Kidney epithelial cell (primary cell): ENCODE data around the gene PSD4. TPM values are rescaled to one million over a fixed set of nuclear protein-coding genes. Genes with fewer than 3 reads are reported as not detected.
A peak's percentile ranks its signal among the peaks of the same experiment; 100 is the strongest.

ENCODE experiments used
- DNase-seq: peaks from one replicate; pipeline ENCODE4 v3.0.0-alpha.2; 2010; ENCODE audit warnings: low read depth
- H3K27me3 ChIP-seq: 2 replicates; pipeline ENCODE4 v1.6.0; 2011; ENCODE audit warnings: low read length; ENCODE audit not compliant: control insufficient read depth, insufficient read depth
- H3K36me3 ChIP-seq: 2 replicates; pipeline ENCODE4 v1.5.1; 2011; ENCODE audit warnings: low read length; ENCODE audit not compliant: control insufficient read depth, insufficient read depth
- H3K4me3 ChIP-seq: 2 replicates; pipeline ENCODE4 v1.5.1; 2011; ENCODE audit warnings: low read depth, mild to moderate bottlenecking, control low read depth, low read length
- CTCF ChIP-seq: IDR thresholded peaks from 2 replicates; pipeline ENCODE4 v1.5.1; 2011; ENCODE audit warnings: mild to moderate bottlenecking, moderate library complexity, low read length, control low read depth, inconsistent platforms; ENCODE audit not compliant: insufficient read depth, poor library complexity, severe bottlenecking
- total RNA-seq: library from RNA; depleted of rRNA; stranded (reverse); fragments of >200 nt; gene quantifications from 2 replicates; pipeline ENCODE4 v1.2.3, GENCODE V29; 2015

The PSD4 gene
- total RNA-seq, 1 donor from 2014 or later: 13.9 TPM

- TF ChIP-seq CTCF: no peak
- H3K4me3 ChIP-seq: no peak overlapping the region
- peaks cover 1% of the 10 kb centered on the region for H3K36me3 ChIP-seq
- no peaks in the 10 kb centered on the region for H3K27me3 ChIP-seq
- no peak for DNase-seq
Observed at GRCh38 chr2:113203217-113203530, 29.4 kb downstream of the PSD4 start.

- no peak overlapping the region for H3K4me3 ChIP-seq
- peak; percentile 95 for TF ChIP-seq CTCF
- DNase-seq: no peak
- H3K36me3 ChIP-seq: peaks cover 1% of the 10 kb centered on the region
- no peaks in the 10 kb centered on the region for H3K27me3 ChIP-seq
Observed at GRCh38 chr2:113203901-113204519, 30.2 kb downstream of the PSD4 start.

GRCh38 chr2:113206251-113206650 lies 32.5 kb downstream of the PSD4 start:
- DNase-seq: no peak
- Histone ChIP-seq H3K36me3 (peaks cover under 1% of the 10 kb centered on the region), H3K27me3 (no peaks in the 10 kb centered on the region), H3K4me3 (no peak overlapping the region)
- TF ChIP-seq CTCF: no peak

- Histone ChIP-seq H3K36me3 (no peaks in the 10 kb centered on the region), H3K4me3 (no peak overlapping the region), H3K27me3 (no peaks in the 10 kb centered on the region)
- no peak for TF ChIP-seq CTCF
- DNase-seq: no peak
Observed at GRCh38 chr2:113207021-113207420, 33.2 kb downstream of the PSD4 start.

- Histone ChIP-seq H3K4me3 (no peak overlapping the region), H3K27me3 (no peaks in the 10 kb centered on the region), H3K36me3 (no peaks in the 10 kb centered on the region)
- no peak for TF ChIP-seq CTCF
- DNase-seq: no peak
Observed at GRCh38 chr2:113208396-113208795, 34.6 kb downstream of the PSD4 start.

- Histone ChIP-seq H3K36me3 (no peaks in the 10 kb centered on the region), H3K27me3 (no peaks in the 10 kb centered on the region), H3K4me3 (no peak overlapping the region)
- DNase-seq: no peak
- no peak for TF ChIP-seq CTCF
Observed at GRCh38 chr2:113209011-113209645, 35.4 kb downstream of the PSD4 start.
